NCI-H146 treated with DMSO at 0.1 percent for 48 hours (cell line): ENCODE measurements around the gene SEMA5A.

Source experiments
- DNase-seq: peaks from one replicate; lab custom pipeline; 2025; ENCODE audit not compliant: unreplicated experiment; lab: John Stamatoyannopoulos, UW

The SEMA5A gene

DNA sequence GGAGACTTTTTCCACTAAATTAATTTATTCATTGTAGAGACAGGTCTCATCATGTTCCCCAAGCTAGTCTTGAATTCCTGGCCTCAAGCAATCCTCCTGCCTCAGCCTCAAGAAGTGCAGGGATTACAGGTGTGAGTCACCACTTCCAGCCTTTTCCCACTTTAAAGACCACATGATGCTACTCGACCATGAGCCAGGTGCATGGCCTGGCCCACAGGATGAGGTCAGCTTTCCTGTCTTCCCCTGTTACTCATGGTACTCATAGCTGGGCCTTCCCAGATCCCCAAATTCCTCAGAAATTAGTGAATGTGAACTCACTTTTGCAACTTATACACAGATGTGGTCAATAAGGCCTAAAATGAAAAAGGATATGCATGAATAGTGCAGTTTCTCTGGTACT, 395.9 kb downstream of the SEMA5A start:
- DNase-seq: no peak

DNA sequence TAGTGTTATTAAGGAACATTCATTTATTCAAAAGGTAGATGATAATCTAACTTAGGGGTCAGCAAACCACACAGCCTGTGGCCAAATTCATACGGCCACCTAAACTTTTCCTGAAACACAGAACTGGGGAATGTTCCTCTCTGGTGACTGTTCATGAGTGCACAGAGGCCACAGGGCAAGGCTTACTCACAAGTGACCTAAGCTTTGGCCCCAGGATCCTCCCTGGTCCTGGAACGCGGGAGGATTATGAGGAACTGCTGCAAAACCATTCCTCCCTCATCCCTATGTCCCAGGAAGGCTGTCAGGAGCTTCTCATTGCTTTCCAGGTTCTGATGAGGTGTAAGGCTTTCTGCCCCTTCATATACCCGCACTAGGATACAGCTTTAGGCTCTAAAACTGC, 397.6 kb downstream of the SEMA5A start:
- no peak for DNase-seq

GRCh38 chr5:9140711-9141110, 405.2 kb downstream of the SEMA5A start:
- no peak for DNase-seq

DNA sequence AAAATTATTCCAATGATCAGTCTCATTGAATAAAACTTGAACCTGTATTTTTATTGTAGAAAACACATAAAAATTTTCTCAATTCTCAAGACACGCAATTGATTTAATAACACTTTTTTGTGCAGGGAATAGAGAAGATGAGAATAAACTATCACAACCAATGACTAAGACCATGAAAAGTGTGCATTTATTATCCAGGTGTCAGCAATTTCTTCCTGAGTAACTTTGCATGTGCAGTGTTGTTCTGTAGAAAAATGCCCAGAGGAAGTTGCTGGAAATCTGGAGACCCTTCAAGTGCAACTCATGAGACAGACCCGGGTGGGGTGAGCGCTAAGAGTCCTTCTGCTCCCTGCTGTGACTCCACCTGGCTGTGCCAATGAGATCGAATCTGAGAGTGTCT, 405.7 kb downstream of the SEMA5A start:
- no peak for DNase-seq

GRCh38 chr5:9139344-9139743, 406.5 kb downstream of the SEMA5A start:
- DNase-seq: no peak

DNA sequence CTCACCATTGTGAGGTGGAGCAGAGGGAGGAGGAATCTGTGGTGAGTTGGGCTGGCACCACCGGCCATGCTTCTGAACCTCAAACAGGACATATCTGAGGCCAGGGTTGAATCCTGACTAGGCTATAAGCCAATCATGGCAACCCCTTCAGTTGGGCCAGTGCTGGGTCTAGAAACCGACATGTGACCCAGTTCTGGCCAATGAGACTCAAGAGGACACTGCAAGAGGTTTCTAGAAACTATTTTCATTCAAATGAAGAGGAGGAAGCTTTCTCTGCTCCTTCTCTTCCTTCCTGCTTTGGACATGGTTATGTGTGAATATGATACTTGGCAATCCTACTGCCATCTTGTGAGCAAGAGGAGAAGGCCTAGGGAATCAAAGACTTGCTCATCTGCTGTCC, 417.7 kb downstream of the SEMA5A start:
- DNase-seq: no peak

- no peak for DNase-seq
These were observed 419.4 kb downstream of the SEMA5A start for GRCh38 chr5:9126490-9126889.

GRCh38 chr5:9125852-9126251, 420.0 kb downstream of the SEMA5A start:
- DNase-seq: no peak

DNA sequence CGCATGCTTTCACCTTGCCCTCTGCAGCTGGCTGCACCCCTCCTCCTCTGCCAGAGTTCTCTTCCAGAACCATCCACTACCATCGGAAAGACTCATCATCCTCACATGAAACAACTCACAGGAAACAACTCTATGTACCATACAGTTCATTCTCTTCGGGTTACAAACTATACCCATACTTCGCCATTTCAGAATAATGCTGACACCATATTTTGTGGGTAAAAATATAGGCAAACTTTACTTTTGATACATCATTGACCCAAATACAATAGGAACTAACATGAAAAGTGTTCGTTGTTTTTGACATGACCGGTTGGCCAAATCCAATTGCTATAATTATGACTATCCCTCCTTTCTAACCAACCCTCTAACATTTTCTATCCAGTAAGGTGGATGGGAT, 421.0 kb downstream of the SEMA5A start:
- no peak for DNase-seq

- DNase-seq: no peak
These were observed 421.8 kb downstream of the SEMA5A start for GRCh38 chr5:9124071-9124470.

GRCh38 chr5:9122528-9122927, 423.3 kb downstream of the SEMA5A start:
- no peak for DNase-seq

GRCh38 chr5:9121597-9121996, 424.3 kb downstream of the SEMA5A start:
- no peak for DNase-seq

DNA sequence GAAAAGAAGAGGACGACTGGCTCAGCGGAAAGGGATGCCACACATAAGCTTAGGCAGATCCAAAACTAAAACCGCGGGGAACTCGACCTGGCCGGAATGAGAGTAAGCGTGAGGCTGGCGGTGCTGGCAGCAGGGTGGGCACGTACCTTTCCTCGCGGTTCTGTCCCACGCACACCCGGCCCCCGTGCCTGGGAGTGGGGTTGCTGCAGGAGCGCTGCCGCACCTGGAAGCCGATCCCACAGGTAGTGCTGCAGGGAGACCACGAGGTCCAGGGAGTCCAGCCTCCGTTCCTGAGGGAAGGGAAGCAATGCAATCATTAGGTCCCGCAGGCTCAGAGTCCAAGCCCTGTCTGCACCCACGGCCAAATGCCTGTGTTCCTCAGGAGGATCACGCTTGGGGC, 427.0 kb downstream of the SEMA5A start:
- no peak for DNase-seq

DNA sequence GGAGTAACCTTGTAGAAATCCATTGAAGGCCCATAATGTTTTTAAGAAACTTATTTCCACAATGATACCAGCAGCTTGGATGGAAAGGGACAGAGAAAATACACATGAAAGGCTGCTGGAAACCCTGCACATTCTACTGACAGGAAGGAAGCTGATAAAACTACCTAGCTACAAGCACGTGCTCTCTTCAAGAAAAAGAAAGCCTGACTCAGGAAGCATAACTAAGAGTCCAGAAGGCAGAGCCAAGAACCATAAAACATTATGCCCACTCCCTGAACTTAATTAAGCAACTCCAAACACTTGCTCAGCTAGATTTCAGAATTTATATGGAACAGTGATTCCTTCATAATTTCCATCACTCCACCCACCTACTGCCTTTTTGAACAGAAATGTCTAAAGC, 430.8 kb downstream of the SEMA5A start:
- no peak for DNase-seq

DNA sequence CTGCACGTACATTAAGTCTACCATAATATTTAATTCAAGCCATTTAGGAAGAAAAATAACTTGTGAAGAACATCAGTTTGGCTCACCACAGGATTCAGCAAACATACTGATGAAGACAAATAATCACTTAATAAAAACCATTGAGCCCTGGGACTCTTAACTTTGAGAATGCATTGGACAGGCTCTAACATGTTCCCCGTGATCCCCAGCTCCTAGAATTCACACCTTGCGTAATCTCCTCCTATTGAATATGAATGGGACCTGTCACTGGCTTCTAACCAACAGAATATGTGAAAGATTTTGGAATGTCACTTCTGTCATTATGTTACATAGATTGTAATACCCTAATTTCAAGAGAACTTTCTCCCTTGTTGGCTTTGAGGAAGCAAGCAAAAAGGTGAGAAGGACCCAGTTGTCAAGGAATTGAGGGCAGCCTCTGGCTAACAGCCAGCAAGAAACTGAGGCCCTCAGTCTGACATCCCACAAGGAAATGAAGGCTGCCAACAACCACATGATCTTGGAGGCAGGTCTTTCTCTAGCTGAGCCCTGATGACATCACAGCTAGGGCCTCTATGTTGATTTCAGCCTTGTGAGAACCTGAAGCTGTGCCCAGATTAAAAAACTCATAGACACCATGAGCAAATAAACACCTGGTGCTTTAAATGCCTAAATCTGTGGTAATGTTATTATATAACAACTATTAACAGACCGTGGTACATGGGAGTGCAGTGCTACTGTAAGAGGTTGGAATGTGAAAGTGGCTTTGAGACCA, 433.2 kb downstream of the SEMA5A start:
- DNase-seq: no peak

DNA sequence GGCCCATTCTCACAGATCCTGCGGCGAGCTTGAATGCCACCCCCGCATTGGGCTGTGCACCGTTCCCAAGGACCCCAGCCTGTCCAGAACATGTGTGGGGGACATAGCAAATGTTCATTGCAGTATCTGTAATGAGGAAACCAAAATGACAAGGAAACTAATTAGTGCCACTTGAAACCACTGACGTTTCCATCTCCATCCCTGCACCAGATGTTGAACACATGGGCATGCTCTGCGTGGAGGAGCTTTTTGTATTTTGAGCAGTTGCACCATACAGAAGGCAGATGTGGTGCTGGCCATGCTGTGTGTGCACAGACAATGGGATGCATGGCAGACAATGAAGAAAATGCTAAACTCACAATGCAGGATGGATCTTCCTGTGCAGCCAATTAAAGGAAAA, 437.7 kb downstream of the SEMA5A start:
- no peak for DNase-seq

- no peak for DNase-seq
These were observed 440.0 kb downstream of the SEMA5A start for GRCh38 chr5:9105851-9106250.

- no peak for DNase-seq
These were observed 441.1 kb downstream of the SEMA5A start for GRCh38 chr5:9104571-9105339.

DNA sequence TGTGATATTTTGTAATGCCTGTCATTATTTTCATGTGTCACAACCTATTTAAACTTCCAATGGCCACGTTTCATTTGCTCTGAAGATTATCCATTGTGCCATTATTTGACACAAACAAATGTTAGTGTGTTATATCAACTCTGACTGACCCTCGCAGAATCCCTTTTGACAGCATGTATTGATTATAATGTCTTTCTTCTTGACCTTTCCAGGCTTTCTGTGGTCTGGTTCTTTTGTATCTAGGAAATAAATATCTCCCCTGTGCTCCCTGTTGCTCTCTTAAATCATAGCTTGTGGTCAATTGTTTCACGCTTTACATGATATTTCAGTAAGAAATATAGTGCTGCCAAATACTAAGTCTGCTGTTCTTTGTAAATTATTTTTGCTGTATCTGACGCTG, 442.6 kb downstream of the SEMA5A start:
- DNase-seq: no peak

DNA sequence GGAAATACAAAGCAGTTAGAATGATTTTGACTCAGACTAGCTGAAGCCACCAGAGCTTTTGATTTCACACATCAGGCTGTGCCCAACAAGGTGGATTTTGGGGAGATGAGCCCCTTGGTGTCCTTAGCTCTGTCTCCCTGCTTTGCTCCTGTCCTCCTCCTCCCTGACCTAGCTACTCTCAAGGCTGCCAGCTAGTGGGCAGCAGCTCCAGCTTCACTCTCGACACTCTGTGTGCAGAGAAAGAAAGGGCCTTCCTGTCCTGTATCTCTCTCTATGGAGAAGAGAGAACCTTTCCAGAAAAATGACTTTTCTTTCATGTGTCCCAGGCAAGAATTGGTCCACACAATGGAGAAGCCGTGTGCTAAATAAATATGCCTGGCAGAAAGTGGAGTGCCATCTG, 446.2 kb downstream of the SEMA5A start:
- DNase-seq: no peak

GRCh38 chr5:9098990-9099389, 446.9 kb downstream of the SEMA5A start:
- DNase-seq: no peak

DNA sequence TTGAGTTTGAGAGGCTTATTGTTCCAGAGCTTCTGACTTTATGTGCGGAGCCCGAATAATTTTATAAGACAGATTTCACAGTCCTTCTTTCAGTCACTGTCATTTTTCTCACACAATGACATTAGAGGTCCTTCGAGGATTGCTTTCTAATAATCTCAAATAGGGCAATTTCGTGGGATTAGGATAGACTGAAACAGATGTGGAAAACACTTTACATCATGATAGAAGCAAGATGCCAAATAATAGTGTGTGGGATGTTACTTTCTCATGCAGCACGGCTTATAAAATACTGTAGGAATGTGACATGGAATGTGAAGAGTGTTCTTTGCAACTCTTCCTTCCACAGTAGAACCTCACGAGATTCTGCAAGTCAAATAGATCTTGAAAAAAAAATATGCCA, 451.3 kb downstream of the SEMA5A start:
- no peak for DNase-seq
